Kidney tubule cell (primary cell): Measurements from ENCODE around the gene CATSPERB.
"Not testable (repeated sequence)": the region's sequence is repeated elsewhere in the genome, so short reads cannot be mapped to it uniquely, and the experiment has no call there.

Experiments
- DNase-seq: peaks from one replicate; pipeline ENCODE4 v3.0.0-alpha.2; 2018; ENCODE audit warnings: low spot score

Gene CATSPERB

GRCh38 chr14:91731986-91732385 lies at the start of gene CATSPERB:
Gene CATSPERB (minus strand): TSS chr14:91732086. CDS start chr14:91729479, 2,607 bp downstream.
- DNase-seq: no peak

GRCh38 chr14:91780452-91780851 lies 48.6 kb upstream of the CATSPERB start:
- DNase-seq: no peak

- DNase-seq: peak; percentile 9
Observed at GRCh38 chr14:91778217-91778616, 46.3 kb upstream of the CATSPERB start.

- no peak for DNase-seq
Observed at GRCh38 chr14:91774140-91775096, 42.5 kb upstream of the CATSPERB start.

- DNase-seq: peak; percentile 2
Observed at GRCh38 chr14:91770185-91770584, 38.3 kb upstream of the CATSPERB start.

- peak; percentile 85 for DNase-seq
Observed at GRCh38 chr14:91755570-91756295, 23.8 kb upstream of the CATSPERB start.

- DNase-seq: peak; percentile 68
Observed at GRCh38 chr14:91754819-91755218, 22.9 kb upstream of the CATSPERB start.

- no peak for DNase-seq
Observed at GRCh38 chr14:91754185-91754584, 22.3 kb upstream of the CATSPERB start.

GRCh38 chr14:91753501-91754128 lies 21.7 kb upstream of the CATSPERB start:
- peak; percentile 61 for DNase-seq

- DNase-seq: peak; percentile 33
Observed at GRCh38 chr14:91752961-91753360, 21.1 kb upstream of the CATSPERB start.

- no peak for DNase-seq
Observed at GRCh38 chr14:91751719-91752118, 19.8 kb upstream of the CATSPERB start.

- DNase-seq: no peak
Observed at GRCh38 chr14:91750634-91751198, 18.8 kb upstream of the CATSPERB start.

- DNase-seq: no peak
Observed at GRCh38 chr14:91749868-91750267, 18.0 kb upstream of the CATSPERB start.

GRCh38 chr14:91748049-91748448 lies 16.2 kb upstream of the CATSPERB start:
- DNase-seq: no peak

GRCh38 chr14:91745344-91745743 lies 13.5 kb upstream of the CATSPERB start:
- DNase-seq: no peak

- DNase-seq: peak; percentile 70
Observed at GRCh38 chr14:91744068-91744480, 12.2 kb upstream of the CATSPERB start.

GRCh38 chr14:91743305-91743653 lies 11.4 kb upstream of the CATSPERB start:
- no peak for DNase-seq

- DNase-seq: no peak
Observed at GRCh38 chr14:91742621-91743304, 10.9 kb upstream of the CATSPERB start.

GRCh38 chr14:91739867-91740266 lies 8.0 kb upstream of the CATSPERB start:
- DNase-seq: not testable (repeated sequence)

GRCh38 chr14:91737619-91738018 lies 5.7 kb upstream of the CATSPERB start:
- DNase-seq: peak; percentile 52

GRCh38 chr14:91732859-91733477 lies 1.1 kb upstream of the CATSPERB start:
- DNase-seq: peak; percentile 6
